Ascending aorta (tissue), 2 donors: Measurements from ENCODE around the gene RNF114. TPM values are rescaled to one million over a fixed set of nuclear protein-coding genes. Genes with fewer than 3 reads are reported as not detected.
A peak's percentile ranks its signal among the peaks of the same experiment; 100 is the strongest.

Experiments
- DNase-seq, 2 donors: peaks; one replicate each; pipeline ENCODE4 v3.0.0-alpha.2; 2019; ENCODE audit warnings: low spot score in 2 of 2
- H3K27ac ChIP-seq, 2 donors: fragments of 200-600 bp; sonication (generic); one replicate each; pipeline ENCODE4 v1.5.1; 2016 to 2017; ENCODE audit warnings: mild to moderate bottlenecking in 1 of 2
- H3K27me3 ChIP-seq: fragments of 200-600 bp; sonication (generic); one replicate; pipeline ENCODE4 v1.5.1; 2017
- H3K36me3 ChIP-seq, 2 donors: fragments of 200-600 bp; sonication (generic); one replicate each; pipeline ENCODE4 v1.5.1; 2016
- H3K4me1 ChIP-seq, 2 donors: fragments of 200-600 bp; sonication (generic); one replicate each; pipeline ENCODE4 v1.5.1; 2016 to 2017; ENCODE audit warnings: mild to moderate bottlenecking in 1 of 2
- H3K4me3 ChIP-seq, 2 donors: fragments of 200-600 bp; sonication (generic); one replicate each; pipeline ENCODE4 v1.5.1; 2016 to 2017; ENCODE audit warnings: mild to moderate bottlenecking in 1 of 2
- H3K9me3 ChIP-seq, 2 donors: fragments of 200-600 bp; sonication (generic); one replicate each; pipeline ENCODE4 v1.5.1; 2016
- intact Hi-C: fragments of 100-400 bp; cut with DNase I; formaldehyde crosslinking; loops from one replicate; pipeline ENCODE4 v1.15.1; 2023
- total RNA-seq: library from RNA; depleted of rRNA; stranded (reverse); fragments of >200 nt; gene quantifications from one replicate; pipeline ENCODE4 v1.1.0, GENCODE V29; 2016
- TF ChIP-seq, protein P1 (sequence below), 3 experiments: fragments of 200-600 bp in 2 of 3; fragments of 450-650 bp in 1 of 3; sonication (generic) in 2 of 3; IDR thresholded peaks; one replicate each; pipeline ENCODE4 v1.5.1; 2016 to 2019; ENCODE audit warnings: antibody characterized with exemption in 3 of 3, mild to moderate bottlenecking in 1 of 3, moderate library complexity in 1 of 3

Gene RNF114
- total RNA-seq, 1 donor from 2014 or later, result 77.0 TPM

DNA sequence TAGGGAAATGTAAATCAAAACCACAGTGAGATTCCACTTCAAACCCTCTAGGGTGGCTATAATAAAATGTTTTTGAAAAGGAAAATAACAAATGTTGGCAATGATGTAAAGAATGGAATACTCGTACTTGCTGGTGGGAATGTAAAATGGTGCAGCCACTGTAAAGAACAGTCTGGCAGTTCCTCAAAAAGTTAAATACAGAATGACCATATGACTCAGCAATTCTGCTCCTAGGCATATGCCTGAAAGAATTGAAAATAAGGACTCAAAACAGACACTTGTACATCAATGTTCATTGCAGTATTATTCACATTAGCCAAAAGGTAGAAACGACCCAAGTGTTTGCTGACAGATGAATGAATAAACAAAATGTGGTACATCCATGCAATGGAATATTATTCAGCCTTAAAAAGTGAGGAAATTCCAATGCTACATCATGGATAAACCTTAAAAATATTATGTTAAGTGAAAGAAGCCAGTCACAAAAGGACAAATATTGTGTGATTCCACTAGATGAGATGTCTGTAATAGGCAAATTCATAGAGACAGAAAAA lies 10.2 kb upstream of the RNF114 start:
- Histone ChIP-seq H3K27me3 (no peaks in the 10 kb centered on the region), H3K9me3 (no peaks in the 10 kb centered on the region), H3K4me1 (no peaks in the 10 kb centered on the region), H3K27ac (no peak overlapping the region), H3K4me3 (no peak overlapping the region), H3K36me3 (no peaks in the 10 kb centered on the region)
- intact Hi-C loops, result loop anchor here (5.0 kb wide), 1 partner anchor 384 kb away; no protein-coding TSS in a partner anchor
- TF ChIP-seq, protein P1, sequence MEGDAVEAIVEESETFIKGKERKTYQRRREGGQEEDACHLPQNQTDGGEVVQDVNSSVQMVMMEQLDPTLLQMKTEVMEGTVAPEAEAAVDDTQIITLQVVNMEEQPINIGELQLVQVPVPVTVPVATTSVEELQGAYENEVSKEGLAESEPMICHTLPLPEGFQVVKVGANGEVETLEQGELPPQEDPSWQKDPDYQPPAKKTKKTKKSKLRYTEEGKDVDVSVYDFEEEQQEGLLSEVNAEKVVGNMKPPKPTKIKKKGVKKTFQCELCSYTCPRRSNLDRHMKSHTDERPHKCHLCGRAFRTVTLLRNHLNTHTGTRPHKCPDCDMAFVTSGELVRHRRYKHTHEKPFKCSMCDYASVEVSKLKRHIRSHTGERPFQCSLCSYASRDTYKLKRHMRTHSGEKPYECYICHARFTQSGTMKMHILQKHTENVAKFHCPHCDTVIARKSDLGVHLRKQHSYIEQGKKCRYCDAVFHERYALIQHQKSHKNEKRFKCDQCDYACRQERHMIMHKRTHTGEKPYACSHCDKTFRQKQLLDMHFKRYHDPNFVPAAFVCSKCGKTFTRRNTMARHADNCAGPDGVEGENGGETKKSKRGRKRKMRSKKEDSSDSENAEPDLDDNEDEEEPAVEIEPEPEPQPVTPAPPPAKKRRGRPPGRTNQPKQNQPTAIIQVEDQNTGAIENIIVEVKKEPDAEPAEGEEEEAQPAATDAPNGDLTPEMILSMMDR (IDR thresholded peaks at IDR 0.05), result no peak
- no peak for DNase-seq

DNA sequence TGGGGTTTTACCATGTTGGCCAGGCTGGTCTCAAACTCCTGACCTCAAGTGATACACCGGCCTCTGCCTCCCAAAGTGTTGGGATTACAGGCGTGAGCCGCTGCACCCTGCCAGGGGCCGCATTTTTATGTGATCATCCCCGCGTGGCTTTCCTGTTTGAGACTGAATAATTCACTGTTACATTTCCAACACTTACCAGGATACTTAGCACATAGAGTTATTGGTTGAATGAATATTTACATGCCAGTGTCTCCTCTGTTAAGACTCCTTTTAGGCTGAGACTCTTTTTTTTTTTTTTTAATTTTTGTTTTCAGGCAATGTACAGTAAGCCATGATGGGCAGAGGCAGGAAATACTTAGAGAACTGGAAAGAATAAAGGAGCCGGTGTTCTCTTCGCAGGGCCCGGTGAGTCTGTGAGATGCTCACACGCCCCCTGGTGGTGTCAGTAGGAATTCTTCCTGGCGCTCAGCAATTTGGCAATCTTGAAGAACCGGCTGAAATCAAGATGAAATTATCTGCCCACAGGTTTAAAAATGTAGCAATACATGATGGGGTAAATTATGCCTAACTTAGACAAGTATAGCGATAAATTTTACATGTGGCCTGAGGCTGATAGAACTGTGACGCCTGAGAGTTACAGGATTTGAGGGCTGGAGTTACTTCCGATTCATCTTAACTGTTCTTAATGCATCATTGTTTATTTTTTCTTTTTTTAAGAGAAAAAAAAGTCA lies 7.6 kb upstream of the RNF114 start:
- Histone ChIP-seq H3K4me3 (peak overlapping the region in 1 of 2 donors; percentile 27), H3K9me3 (no peaks in the 10 kb centered on the region), H3K36me3 (no peaks in the 10 kb centered on the region), H3K27me3 (no peaks in the 10 kb centered on the region), H3K27ac (no peak overlapping the region), H3K4me1 (no peaks in the 10 kb centered on the region)
- intact Hi-C loops, result loop anchor here (2.0 to 5.0 kb wide), 2 partner anchors 318 to 386 kb away; no protein-coding TSS in a partner anchor
- TF ChIP-seq, protein P1 (IDR thresholded peaks at IDR 0.05), result peak; percentile 82 to 97 (median 88)
- DNase-seq, result peak in 1 of 2 donors; percentile 91

DNA sequence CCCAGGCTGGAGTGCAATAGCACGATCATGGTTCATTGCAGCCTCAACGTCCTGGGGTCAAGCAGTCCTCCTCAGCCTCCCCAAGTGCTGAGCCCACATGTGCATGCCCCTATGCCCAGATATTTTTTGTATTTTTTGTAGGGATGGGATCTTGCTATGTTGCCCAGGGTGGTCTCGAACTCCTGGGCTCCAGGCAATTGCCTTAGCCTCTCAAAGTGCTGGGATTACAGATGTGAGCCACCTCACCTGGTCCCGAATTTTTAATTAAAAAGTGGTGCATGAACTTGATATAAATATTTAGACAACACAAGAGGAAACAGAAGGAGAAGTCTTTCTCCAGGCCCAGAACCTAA lies 7.1 kb upstream of the RNF114 start:
- H3K36me3 ChIP-seq, result no peaks in the 10 kb centered on the region
- no peak overlapping the region for H3K4me3 ChIP-seq
- intact Hi-C loops, result loop anchor here (2.0 to 5.0 kb wide), 2 partner anchors 318 to 387 kb away; no protein-coding TSS in a partner anchor
- DNase-seq, result no peak
- no peaks in the 10 kb centered on the region for H3K4me1 ChIP-seq
- no peak overlapping the region for H3K27ac ChIP-seq
- H3K27me3 ChIP-seq, result no peaks in the 10 kb centered on the region
- TF ChIP-seq, protein P1 (IDR thresholded peaks at IDR 0.05), result no peak
- no peaks in the 10 kb centered on the region for H3K9me3 ChIP-seq

DNA sequence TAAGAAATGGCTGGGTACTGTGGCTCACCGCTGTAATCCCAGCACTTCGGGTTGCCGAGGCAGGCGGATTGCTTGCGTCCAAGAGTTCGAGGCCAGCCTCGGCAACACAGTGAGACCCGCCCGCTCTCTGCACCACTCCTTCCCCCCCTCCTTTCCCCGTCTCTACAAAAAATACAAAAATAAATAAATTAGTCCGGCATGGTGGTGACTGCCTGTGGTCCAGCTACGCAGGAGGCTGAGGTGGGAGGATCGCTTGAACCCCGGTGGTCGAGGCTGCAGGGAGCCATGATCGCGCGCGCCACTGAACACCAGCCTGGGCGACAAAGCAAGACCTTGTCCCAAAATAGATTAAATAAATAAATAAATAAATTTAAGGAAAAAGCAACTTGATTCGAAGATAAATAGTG lies 448 bp upstream of the RNF114 start:
- Histone ChIP-seq H3K9me3 (no peaks in the 10 kb centered on the region), H3K27me3 (no peaks in the 10 kb centered on the region), H3K36me3 (peaks cover 0 to under 1% of the 10 kb centered on the region in 2 donors), H3K4me1 (peaks cover 11 to 22% of the 10 kb centered on the region in 2 donors), H3K27ac (peak overlapping the region; percentile 65 to 92), H3K4me3 (peak overlapping the region; percentile 86 to 91)
- TF ChIP-seq, protein P1 (IDR thresholded peaks at IDR 0.05), result no peak
- no peak for DNase-seq
- intact Hi-C loops, result loop anchor here (2.0 to 5.0 kb wide), 3 partner anchors 21 to 533 kb away; partner anchors contain the start of gene SPATA2

DNA sequence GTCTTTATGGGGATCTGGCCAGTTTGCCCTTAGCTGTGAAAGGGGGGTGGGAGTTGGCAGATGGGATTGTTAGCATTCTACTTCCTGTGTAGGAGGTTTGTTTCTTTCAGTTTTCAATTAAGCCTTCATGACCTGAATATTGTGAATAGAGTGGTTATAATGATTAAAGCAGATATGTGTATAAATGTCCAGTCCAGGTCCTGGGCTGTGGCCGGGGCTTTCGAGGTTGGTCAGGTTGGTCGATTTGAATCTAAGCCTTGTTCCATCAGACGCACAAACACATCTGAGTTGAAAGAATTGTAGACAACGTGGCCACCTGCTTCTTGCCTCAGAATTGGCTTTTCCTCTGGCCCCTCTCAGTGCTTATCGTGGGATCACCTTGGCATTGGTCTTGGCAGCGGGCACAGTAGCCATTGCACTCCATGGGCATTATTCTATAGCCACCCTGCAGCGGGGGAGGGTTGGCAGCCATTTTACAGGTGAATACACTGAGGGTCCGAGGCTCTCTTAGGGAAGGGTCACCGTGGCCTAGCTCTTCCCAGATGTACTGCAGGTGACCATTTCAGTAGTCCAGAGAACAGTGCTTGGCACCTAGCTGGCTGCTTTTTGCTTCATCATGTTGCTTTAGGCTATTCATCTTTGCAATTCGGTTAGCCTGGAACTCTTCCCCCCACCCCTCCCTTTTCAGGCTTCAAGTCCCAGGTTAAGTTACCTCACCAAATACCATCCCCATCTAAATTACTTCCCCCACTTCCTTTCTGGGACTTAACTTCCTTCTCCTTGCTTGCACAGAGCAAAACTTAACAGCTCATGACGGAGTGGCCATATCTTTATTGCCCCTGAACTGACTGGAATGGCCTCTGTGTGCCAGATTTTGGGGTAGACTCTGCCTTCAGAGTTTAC lies 1.1 kb downstream of the RNF114 start:
- H3K36me3 ChIP-seq, result peaks cover under 1 to 16% of the 10 kb centered on the region in 2 donors
- H3K27me3 ChIP-seq, result no peaks in the 10 kb centered on the region
- no peak for DNase-seq
- TF ChIP-seq, protein P1 (IDR thresholded peaks at IDR 0.05), result no peak
- H3K4me3 ChIP-seq, result peak overlapping the region; percentile 86 to 91
- no peaks in the 10 kb centered on the region for H3K9me3 ChIP-seq
- H3K4me1 ChIP-seq, result peaks cover 11 to 22% of the 10 kb centered on the region in 2 donors
- intact Hi-C loops, result loop anchor here (2.0 to 5.0 kb wide), 3 partner anchors 22 to 535 kb away; partner anchors contain the start of gene SPATA2
- peak overlapping the region; percentile 86 to 92 for H3K27ac ChIP-seq
